ENCODE results near the gene CROCC2. TPM values are rescaled to one million over a fixed set of nuclear protein-coding genes. Genes with fewer than 3 reads are reported as not detected.

CROCC2 gene
- total and polyA plus RNA-seq, 4 donors: 1.3 to 17.4 (median 4.4) TPM

- ATAC-seq (ENCODE audit: insufficient read depth, low FRiP score): no peak
- Histone ChIP-seq H3K36me3 (ENCODE audit: control insufficient read depth in 4 of 4, insufficient read depth in 4 of 4, low read length in 4 of 4) (peaks cover 0 to 41% (median 15%) of the 10 kb centered on the region in 4 donors), H3K4me3 (no peak overlapping the region), H3K9ac (ENCODE audit: insufficient read depth in 1 of 2, low read length in 2 of 2) (no peak overlapping the region), H3K4me1 (ENCODE audit: control insufficient read depth in 5 of 5, insufficient read depth in 5 of 5, low read length in 5 of 5) (no peaks in the 10 kb centered on the region), H3K27ac (ENCODE audit: low read depth in 1 of 2, low read length in 1 of 2) (no peak overlapping the region), H3K27me3 (ENCODE audit: control insufficient read depth in 3 of 3, insufficient read depth in 3 of 3, low read length in 2 of 3) (no peaks in the 10 kb centered on the region), H3K9me3 (ENCODE audit: control insufficient read depth in 4 of 4, insufficient read depth in 3 of 4, low read length in 3 of 4) (peaks cover 0 to 5% (median 4%) of the 10 kb centered on the region in 4 donors)
- WGBS, 2 donors: 92 to 93% methylated on average over 8 of the region's 8 CpGs
- TF ChIP-seq CTCF (IDR thresholded peaks at IDR 0.05; ENCODE audit: control extremely low read depth, extremely low read depth): no peak
- DNase-seq: no peak
Observed at GRCh38 chr2:241020629-241021190, 114.6 kb downstream of the CROCC2 start.

GRCh38 chr2:241025639-241026038, 119.5 kb downstream of the CROCC2 start:
- TF ChIP-seq CTCF (IDR thresholded peaks at IDR 0.05; ENCODE audit: control extremely low read depth, extremely low read depth): no peak
- WGBS, 2 donors: 59 to 69% methylated on average over 1 of the region's 1 CpG

DNA sequence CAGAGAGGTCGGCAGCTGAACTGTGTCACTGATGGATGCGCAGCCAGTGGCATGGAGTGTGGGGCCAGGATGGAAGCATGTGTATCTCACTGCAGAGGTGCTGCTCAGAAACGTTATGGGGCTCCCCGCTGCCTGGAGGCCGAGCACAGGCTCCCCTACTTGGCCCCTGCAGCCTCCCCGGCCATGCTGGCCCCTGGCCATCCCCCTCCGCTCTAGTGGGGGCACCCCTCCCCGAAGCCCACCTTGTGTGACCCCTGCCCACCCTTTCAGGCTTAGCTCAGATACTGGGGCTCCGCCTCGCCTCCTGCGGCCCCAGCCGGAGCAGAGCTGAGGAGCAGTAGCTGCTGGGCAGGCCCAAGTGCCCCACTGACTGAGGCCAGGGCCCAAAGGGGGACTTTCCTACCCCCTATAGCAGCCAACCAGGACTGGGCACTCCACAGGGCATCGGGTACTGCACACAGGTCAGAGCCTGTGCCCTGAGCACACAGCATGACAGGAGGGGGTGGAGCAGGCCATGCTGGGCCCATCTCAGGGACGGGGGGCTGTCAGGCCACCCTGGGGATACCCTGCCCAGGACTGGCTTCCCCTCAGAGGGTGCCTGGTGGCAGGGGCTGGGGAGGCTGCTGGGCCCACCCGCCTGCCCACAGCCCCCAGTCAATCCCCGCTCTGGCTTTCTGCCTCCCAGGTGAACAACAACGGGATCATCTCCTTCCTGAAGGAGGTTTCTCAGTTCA, 123.6 kb downstream of the CROCC2 start:
- peaks cover 0 to 5% (median 0%) of the 10 kb centered on the region in 5 donors for H3K4me1 ChIP-seq (ENCODE audit: control insufficient read depth in 5 of 5, insufficient read depth in 5 of 5, low read length in 5 of 5)
- ATAC-seq (ENCODE audit: insufficient read depth, low FRiP score) (no peak), DNase-seq (no peak)
- no peak overlapping the region for H3K4me3 ChIP-seq
- no peak overlapping the region for H3K27ac ChIP-seq (ENCODE audit: low read depth in 1 of 2, low read length in 1 of 2)
- peaks cover 2 to 6% (median 3%) of the 10 kb centered on the region in 4 donors for H3K9me3 ChIP-seq (ENCODE audit: control insufficient read depth in 4 of 4, insufficient read depth in 3 of 4, low read length in 3 of 4)
- no peak overlapping the region for H3K9ac ChIP-seq (ENCODE audit: insufficient read depth in 1 of 2, low read length in 2 of 2)
- peaks cover 0 to 51% (median 28%) of the 10 kb centered on the region in 4 donors for H3K36me3 ChIP-seq (ENCODE audit: control insufficient read depth in 4 of 4, insufficient read depth in 4 of 4, low read length in 4 of 4)
- no peak for TF ChIP-seq CTCF (IDR thresholded peaks at IDR 0.05; ENCODE audit: control extremely low read depth, extremely low read depth)
- H3K27me3 ChIP-seq (ENCODE audit: control insufficient read depth in 3 of 3, insufficient read depth in 3 of 3, low read length in 2 of 3): no peaks in the 10 kb centered on the region
- WGBS, 2 donors: 91 to 93% methylated on average over 17 of the region's 17 CpGs

More at GRCh38 chr2:241025639-241026038, 119.5 kb downstream of the CROCC2 start:
- Histone ChIP-seq H3K4me1 (ENCODE audit: control insufficient read depth in 5 of 5, insufficient read depth in 5 of 5, low read length in 5 of 5) (no peaks in the 10 kb centered on the region), H3K9me3 (ENCODE audit: control insufficient read depth in 4 of 4, insufficient read depth in 3 of 4, low read length in 3 of 4) (peaks cover 3 to 7% (median 5%) of the 10 kb centered on the region in 4 donors), H3K27ac (ENCODE audit: low read depth in 1 of 2, low read length in 1 of 2) (no peak overlapping the region), H3K9ac (ENCODE audit: insufficient read depth in 1 of 2, low read length in 2 of 2) (no peak overlapping the region), H3K27me3 (ENCODE audit: control insufficient read depth in 3 of 3, insufficient read depth in 3 of 3, low read length in 2 of 3) (no peaks in the 10 kb centered on the region), H3K4me3 (no peak overlapping the region), H3K36me3 (ENCODE audit: control insufficient read depth in 4 of 4, insufficient read depth in 4 of 4, low read length in 4 of 4) (peaks cover 0 to 39% (median 15%) of the 10 kb centered on the region in 4 donors)
- DNase-seq (no peak), ATAC-seq (ENCODE audit: insufficient read depth, low FRiP score) (no peak)

Measured in lung (tissue), 12 donors.